Pancreas (tissue), 10 donors: ENCODE results near the gene SIX5. TPM values are rescaled to one million over a fixed set of nuclear protein-coding genes. Genes with fewer than 3 reads are reported as not detected.
A peak's percentile ranks its signal among the peaks of the same experiment; 100 is the strongest.

ENCODE experiments used
- ATAC-seq, 4 donors: fragments of 200-7000 bp; cut with Tn5 transposase; one replicate each; pipeline versions ENCODE4 v1.8.0 to v1.9.1; 2020; ENCODE audit warnings: mild to moderate bottlenecking in 4 of 4, moderate library complexity in 4 of 4
- DNase-seq, 6 donors: peaks; one replicate each; pipeline ENCODE4 v3.0.0-alpha.2; 2020
- FAIRE-seq: peaks from 2 replicates; lab custom pipeline; 2012; peaks lifted over from hg19 to GRCh38; lab: Jason Lieb, UNC
- H3K27ac ChIP-seq, 4 donors: fragments of 200-600 bp; sonication (generic); 1 replicate in 3 of 4; 2 replicates in 1 of 4; pipeline versions ENCODE4 v1.5.0 to v1.8.0; 2020
- H3K27me3 ChIP-seq, 4 donors: fragments of 200-600 bp; one replicate each; pipeline ENCODE4 v1.8.0; 2021
- H3K36me3 ChIP-seq, 3 donors: fragments of 200-600 bp; sonication (generic) in 1 of 3; one replicate each; pipeline versions ENCODE4 v1.5.0 to v1.8.0; 2020 to 2021
- H3K4me1 ChIP-seq, 3 donors: fragments of 200-600 bp; one replicate each; pipeline ENCODE4 v1.8.0; 2021
- H3K4me3 ChIP-seq, 4 donors: fragments of 200-600 bp; sonication (generic) in 2 of 4; one replicate each; pipeline versions ENCODE4 v1.5.0 to v1.8.0; 2020 to 2021
- H3K9me3 ChIP-seq, 4 donors: fragments of 200-600 bp; one replicate each; pipeline ENCODE4 v1.8.0; 2021
- CTCF ChIP-seq, 4 donors: fragments of 200-600 bp; sonication (generic) in 3 of 4; IDR thresholded peaks; one replicate each; pipeline versions ENCODE4 v1.5.0 to v1.8.0; 2021; ENCODE audit warnings: antibody characterized with exemption in 4 of 4
- WGBS, 2 donors: extraction: QIAGEN DNeasy Blood & Tissue Kit; methylation state at CpG; one replicate each; pipeline ENCODE4 v1.1.7; 2013; 5-methylcytosine and 5-hydroxymethylcytosine counted together
- intact Hi-C, 3 donors: fragments of 100-400 bp; cut with DNase I; formaldehyde crosslinking; loops; one replicate each; pipeline versions ENCODE4 v1.11.1 to v1.14.2; 2022
- polyA plus RNA-seq, 2 donors: library from polyadenylated mRNA; stranded (reverse); fragments of 200-250 nt; gene quantifications; one replicate each; pipeline ENCODE4 v1.2.3, GENCODE V29; 2013
- total RNA-seq, 6 donors: library from RNA; stranded (reverse); fragmentation: NEBNext Ultra II Directional in 4 of 6; extraction: Animal tissue kit (Norgen Biotek cat#: 25700) in 4 of 6; gene quantifications; one replicate each; pipeline versions ENCODE4 v1.2.1 to v1.2.4, GENCODE V29; 2021 to 2023
- donor health status: healthy with polysubstance abuse.
- donor health status: DM: no; HTN: no; CAD: no; lungs with moderate emphysema.
- donor health status: DM: no; HTN: no; CAD: no.
- donor health status: control.
- donor health status: control.
- donor health status: Bipolar disorder and iron deficiency.
- donor health status: DM: yes; HTN: yes; CAD: no.
- donor health status: DM: no; HTN: no; CAD: no.
- donor health status: DM: no; HTN: no; CAD: no.
- donor health status: DM: yes; HTN: yes; CAD: no.

The SIX5 gene
- total and polyA plus RNA-seq, 8 donors, result 18.7 to 42.5 (median 28.0) TPM

GRCh38 chr19:45793876-45794275, 24.8 kb upstream of the SIX5 start:
- no peaks in the 10 kb centered on the region for H3K27me3 ChIP-seq
- no peak for FAIRE-seq
- peaks cover 2 to 9% (median 8%) of the 10 kb centered on the region in 3 donors for H3K4me1 ChIP-seq
- no peak for ATAC-seq
- no peaks in the 10 kb centered on the region for H3K9me3 ChIP-seq
- 34 to 53% methylated on average over 6 of the region's 6 CpGs for WGBS, 2 donors
- no peak for DNase-seq
- TF ChIP-seq CTCF (IDR thresholded peaks at IDR 0.05), result no peak
- no peak overlapping the region for H3K4me3 ChIP-seq
- H3K27ac ChIP-seq, result no peak overlapping the region
- H3K36me3 ChIP-seq, result peaks cover 0 to 4% (median 0%) of the 10 kb centered on the region in 3 donors
- intact Hi-C loops, result no loop called here

- H3K4me1 ChIP-seq, result peaks cover 0 to 9% (median 8%) of the 10 kb centered on the region in 3 donors
- no peak for DNase-seq
- FAIRE-seq, result no peak
- 11 to 19% methylated on average over 3 of the region's 3 CpGs for WGBS, 2 donors
- H3K9me3 ChIP-seq, result no peaks in the 10 kb centered on the region
- H3K27me3 ChIP-seq, result no peaks in the 10 kb centered on the region
- H3K4me3 ChIP-seq, result no peak overlapping the region
- ATAC-seq, result no peak
- TF ChIP-seq CTCF (IDR thresholded peaks at IDR 0.05), result no peak
- no peak overlapping the region for H3K27ac ChIP-seq
- peaks cover 0 to 6% (median 0%) of the 10 kb centered on the region in 3 donors for H3K36me3 ChIP-seq
- intact Hi-C loops, result no loop called here
Measured at GRCh38 chr19:45793178-45793564, 24.1 kb upstream of the SIX5 start.

GRCh38 chr19:45792470-45793177, 23.6 kb upstream of the SIX5 start, which contains the start of gene DMWD:
DMWD (minus strand) TSS chr19:45792845; CDS start chr19:45792756, 89 bp downstream.
- no peaks in the 10 kb centered on the region for H3K27me3 ChIP-seq
- intact Hi-C loops, result no loop called here
- peak; percentile 99 for ATAC-seq
- H3K9me3 ChIP-seq, result no peaks in the 10 kb centered on the region
- 1% methylated on average over 50 to 86 of the region's 86 CpGs for WGBS, 2 donors
- H3K36me3 ChIP-seq, result peaks cover 0 to 6% (median 0%) of the 10 kb centered on the region in 3 donors
- no peak for TF ChIP-seq CTCF (IDR thresholded peaks at IDR 0.05)
- DNase-seq, result peak; percentile 99 to 100 (median 100)
- H3K4me1 ChIP-seq, result peaks cover 0 to 9% (median 8%) of the 10 kb centered on the region in 3 donors
- peak; percentile 84 for FAIRE-seq
- peak within 1 kb of the TSS; percentile 63 to 82 (median 69) for H3K4me3 ChIP-seq
- peak within 1 kb of the TSS in 2 of 4 donors; percentile 39 to 42 for H3K27ac ChIP-seq

- no peaks in the 10 kb centered on the region for H3K27me3 ChIP-seq
- intact Hi-C loops, result no loop called here
- DNase-seq (no peak), ATAC-seq (no peak), FAIRE-seq (no peak)
- no peaks in the 10 kb centered on the region for H3K9me3 ChIP-seq
- WGBS, 2 donors, result 7% methylated on average over 31 of the region's 31 CpGs
- no peak for TF ChIP-seq CTCF (IDR thresholded peaks at IDR 0.05)
- H3K4me1 ChIP-seq, result peaks cover 0 to 9% (median 8%) of the 10 kb centered on the region in 3 donors
- H3K27ac ChIP-seq, result no peak overlapping the region
- H3K36me3 ChIP-seq, result peaks cover 0 to 6% (median 0%) of the 10 kb centered on the region in 3 donors
- H3K4me3 ChIP-seq, result peak overlapping the region; percentile 63 to 82 (median 69)
Measured at GRCh38 chr19:45791744-45792469, 22.9 kb upstream of the SIX5 start.
